T-helper 17 cell (primary cell): Measurements from ENCODE around the gene SPTB. TPM values are rescaled to one million over a fixed set of nuclear protein-coding genes. Genes with fewer than 3 reads are reported as not detected.
A peak's percentile ranks its signal among the peaks of the same experiment; 100 is the strongest.

Experiments used
- ATAC-seq: fragments of 150-1000 bp; cut with Tn5 transposase; 2 replicates; pipeline ENCODE4 v1.10.0; 2021; ENCODE audit warnings: mild to moderate bottlenecking, moderate library complexity
- DNase-seq, 3 donors: peaks; one replicate each; pipeline versions ENCODE4 v3.0.0 to v3.0.0-alpha.2; 2020 to 2021
- H3K9me3 ChIP-seq: one replicate; pipeline ENCODE4 v1.7.0; 2013; ENCODE audit warnings: low read length, mild to moderate bottlenecking; ENCODE audit not compliant: control insufficient read depth, poor library complexity, severe bottlenecking
- H3K27ac Mint-ChIP-seq: one replicate; pipeline ENCODE4 v1.8.0; 2022; ENCODE audit warnings: mild to moderate bottlenecking, moderate library complexity, mixed read lengths
- H3K27me3 Mint-ChIP-seq: one replicate; pipeline ENCODE4 v1.8.0; 2022; ENCODE audit warnings: mixed read lengths
- H3K36me3 Mint-ChIP-seq: one replicate; pipeline ENCODE4 v1.8.0; 2022; ENCODE audit warnings: low read depth, mixed read lengths
- H3K4me1 Mint-ChIP-seq: one replicate; pipeline ENCODE4 v1.8.0; 2022; ENCODE audit warnings: mild to moderate bottlenecking, mixed read lengths
- H3K4me3 Mint-ChIP-seq: one replicate; pipeline ENCODE4 v1.8.0; 2022; ENCODE audit warnings: mild to moderate bottlenecking, moderate library complexity, mixed read lengths
- total RNA-seq, 4 donors: library from RNA in 2 of 4; stranded (reverse) in 2 of 4; gene quantifications; one replicate each; pipeline ENCODE4 v1.2.3 and lab custom pipeline; 2022 to 2026

Gene SPTB
- total RNA-seq, 2 donors from 2014 or later: 0.40 to 8.4 TPM

- ATAC-seq: no peak
- Mint-ChIP-seq H3K27me3 (no peaks in the 10 kb centered on the region), H3K27ac (peak overlapping the region; percentile 96), H3K4me1 (peaks cover 57% of the 10 kb centered on the region), H3K4me3 (no peak overlapping the region), H3K36me3 (peaks cover 7% of the 10 kb centered on the region)
- DNase-seq: no peak
- H3K9me3 ChIP-seq: no peaks in the 10 kb centered on the region
Observed at GRCh38 chr14:64732066-64732465, 147.6 kb downstream of the SPTB start.

- peak overlapping the region; percentile 96 for H3K27ac Mint-ChIP-seq
Observed at GRCh38 chr14:64731141-64731581, 148.5 kb downstream of the SPTB start.

DNA sequence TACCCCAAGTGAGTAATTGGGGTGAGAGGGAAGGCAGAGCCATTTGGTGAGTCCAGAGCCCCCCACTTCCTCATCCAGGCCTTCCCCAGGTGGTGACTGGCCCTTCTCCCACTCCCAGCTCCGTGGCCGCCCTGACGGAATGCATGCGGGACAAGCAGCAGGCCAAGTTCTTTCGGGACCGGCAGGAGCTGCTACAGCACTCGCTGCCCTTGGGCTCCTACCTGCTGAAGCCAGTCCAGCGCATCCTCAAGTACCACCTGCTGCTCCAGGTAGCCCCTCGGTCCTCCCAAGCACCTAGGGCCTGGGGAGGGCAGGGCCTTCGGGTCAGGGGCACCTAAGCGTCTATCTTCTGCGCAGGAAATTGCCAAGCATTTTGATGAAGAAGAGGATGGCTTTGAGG, 149.0 kb downstream of the SPTB start:
- Mint-ChIP-seq H3K36me3 (peaks cover 7% of the 10 kb centered on the region), H3K4me3 (no peak overlapping the region)

More at GRCh38 chr14:64731141-64731581, 148.5 kb downstream of the SPTB start:
- ATAC-seq: no peak
- DNase-seq: no peak
- Mint-ChIP-seq H3K4me1 (peaks cover 63% of the 10 kb centered on the region), H3K27me3 (no peaks in the 10 kb centered on the region), H3K36me3 (peaks cover 7% of the 10 kb centered on the region), H3K4me3 (no peak overlapping the region)
- no peaks in the 10 kb centered on the region for H3K9me3 ChIP-seq

DNA sequence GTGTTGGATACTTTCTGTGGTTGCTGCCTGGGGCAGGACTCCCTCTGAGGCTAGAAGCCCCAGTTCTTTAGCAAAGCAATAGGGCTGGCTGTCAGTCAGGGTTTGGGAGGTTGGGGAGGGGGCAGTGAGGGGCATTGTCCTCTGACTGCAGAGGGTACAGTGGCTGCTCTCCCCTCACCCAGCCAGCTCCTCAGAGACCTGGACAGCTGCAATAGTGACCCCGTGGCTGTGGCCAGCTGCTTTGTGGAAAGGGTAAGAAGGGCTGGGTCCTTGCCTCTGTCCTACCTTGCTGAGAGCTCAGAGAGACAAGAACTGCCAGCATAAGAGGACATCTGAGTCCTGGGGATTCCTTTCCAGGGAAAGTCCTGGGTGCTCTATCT, 149.7 kb downstream of the SPTB start:
- H3K4me1 Mint-ChIP-seq: peaks cover 63% of the 10 kb centered on the region
- H3K27ac Mint-ChIP-seq: peak overlapping the region; percentile 96
- H3K4me3 Mint-ChIP-seq: peak overlapping the region; percentile 63
- no peaks in the 10 kb centered on the region for H3K9me3 ChIP-seq
- ATAC-seq (no peak), DNase-seq (no peak)
- peaks cover 7% of the 10 kb centered on the region for H3K36me3 Mint-ChIP-seq
- no peaks in the 10 kb centered on the region for H3K27me3 Mint-ChIP-seq

More for the DNA sequence above, 149.0 kb downstream of the SPTB start:
- H3K9me3 ChIP-seq: no peaks in the 10 kb centered on the region
- DNase-seq (no peak), ATAC-seq (no peak)
- peak overlapping the region; percentile 96 for H3K27ac Mint-ChIP-seq
- no peaks in the 10 kb centered on the region for H3K27me3 Mint-ChIP-seq
- peaks cover 65% of the 10 kb centered on the region for H3K4me1 Mint-ChIP-seq

DNA sequence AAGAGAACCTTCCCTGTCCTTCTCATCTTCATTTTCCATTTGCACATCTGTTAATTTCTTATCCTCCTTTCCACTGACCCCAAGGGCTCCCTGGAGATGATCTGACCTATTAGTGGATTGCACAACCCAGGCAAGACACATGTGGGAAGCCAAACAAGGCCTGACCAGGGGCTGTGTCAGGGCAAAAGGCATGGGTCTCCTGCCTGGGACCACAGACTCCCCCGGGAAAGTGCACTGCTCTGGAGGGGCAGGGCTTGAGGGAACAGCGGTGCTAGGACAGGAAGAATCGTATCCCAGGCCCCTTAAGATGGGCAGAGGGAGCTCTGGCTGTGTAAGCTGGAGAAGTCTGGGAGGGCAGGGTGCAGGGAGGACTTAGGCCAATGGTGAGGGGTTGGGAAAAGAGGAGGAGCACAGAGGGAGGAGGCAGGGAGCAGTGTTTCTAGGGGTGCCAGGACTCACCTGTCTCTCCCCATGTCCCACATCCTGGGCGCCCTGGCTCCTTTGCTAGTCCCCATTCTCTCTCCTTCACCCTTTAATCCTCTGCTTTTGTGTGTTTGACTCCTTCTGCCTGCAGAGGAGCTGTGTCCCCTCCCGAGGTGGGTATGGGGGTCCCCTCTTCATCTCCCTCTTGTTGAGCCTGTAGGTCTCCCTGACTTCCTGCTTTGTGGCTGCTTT, 150.2 kb downstream of the SPTB start:
- no peak for DNase-seq
- Mint-ChIP-seq H3K36me3 (peaks cover 7% of the 10 kb centered on the region), H3K27me3 (no peaks in the 10 kb centered on the region), H3K4me3 (peak overlapping the region; percentile 75), H3K4me1 (peaks cover 62% of the 10 kb centered on the region), H3K27ac (peak overlapping the region; percentile 96)
- ATAC-seq: no peak
- no peaks in the 10 kb centered on the region for H3K9me3 ChIP-seq

DNA sequence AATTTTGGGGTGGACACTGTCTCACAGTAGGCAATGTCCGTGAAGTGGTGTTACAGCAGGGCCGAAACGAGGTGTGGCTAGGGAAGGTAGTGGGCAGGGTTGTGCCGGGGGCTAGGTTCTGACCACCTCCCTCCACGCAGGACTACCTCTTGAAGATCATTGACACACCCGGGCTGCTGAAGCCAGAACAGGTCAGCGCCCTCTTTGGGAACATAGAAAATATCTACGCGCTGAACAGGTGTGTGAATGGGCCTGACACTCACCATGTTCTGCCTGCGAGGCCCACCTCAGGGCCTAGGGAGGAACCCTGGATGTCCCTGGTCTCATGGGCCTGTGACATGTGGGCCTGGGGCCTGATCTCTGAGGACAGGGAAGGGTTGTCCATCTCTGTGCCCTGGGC, 150.9 kb downstream of the SPTB start:
- Mint-ChIP-seq H3K4me1 (peaks cover 65% of the 10 kb centered on the region), H3K27ac (peak overlapping the region; percentile 96), H3K27me3 (no peaks in the 10 kb centered on the region), H3K36me3 (peaks cover 4% of the 10 kb centered on the region), H3K4me3 (peak overlapping the region; percentile 75)
- no peaks in the 10 kb centered on the region for H3K9me3 ChIP-seq
- ATAC-seq: no peak
- DNase-seq: no peak

DNA sequence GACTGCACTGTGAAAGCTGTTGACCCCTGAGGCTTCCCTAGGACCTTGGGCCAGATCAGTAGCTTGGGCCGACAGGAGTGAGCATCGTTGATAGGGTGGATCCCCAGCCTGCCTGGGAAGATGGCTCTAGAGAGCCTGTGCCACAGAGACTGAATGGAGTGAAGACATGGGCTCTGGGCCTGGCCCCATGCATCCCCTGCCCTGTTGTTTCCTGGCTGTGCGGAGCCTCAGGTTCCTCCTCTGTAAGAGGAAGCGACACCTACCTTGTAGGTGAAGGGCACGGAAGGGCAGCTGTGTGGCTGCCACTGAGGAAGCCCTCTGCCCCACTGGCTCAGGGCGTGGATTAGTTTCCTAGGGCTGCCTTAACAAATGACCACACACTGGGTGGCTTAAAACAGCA, 151.6 kb downstream of the SPTB start:
- peaks cover 4% of the 10 kb centered on the region for H3K36me3 Mint-ChIP-seq

GRCh38 chr14:64727551-64728071, 152.1 kb downstream of the SPTB start:
- Mint-ChIP-seq H3K4me3 (peak overlapping the region; percentile 55), H3K36me3 (peaks cover 3% of the 10 kb centered on the region), H3K27me3 (no peaks in the 10 kb centered on the region), H3K4me1 (peaks cover 65% of the 10 kb centered on the region), H3K27ac (peak overlapping the region; percentile 96)
- no peak for ATAC-seq
- no peaks in the 10 kb centered on the region for H3K9me3 ChIP-seq
- DNase-seq: no peak

More for the DNA sequence above, 151.6 kb downstream of the SPTB start:
- H3K4me1 Mint-ChIP-seq: peaks cover 63% of the 10 kb centered on the region
- no peaks in the 10 kb centered on the region for H3K9me3 ChIP-seq
- H3K27ac Mint-ChIP-seq: peak overlapping the region; percentile 96
- ATAC-seq (no peak), DNase-seq (no peak)
- peak overlapping the region; percentile 55 for H3K4me3 Mint-ChIP-seq
- H3K27me3 Mint-ChIP-seq: no peaks in the 10 kb centered on the region

DNA sequence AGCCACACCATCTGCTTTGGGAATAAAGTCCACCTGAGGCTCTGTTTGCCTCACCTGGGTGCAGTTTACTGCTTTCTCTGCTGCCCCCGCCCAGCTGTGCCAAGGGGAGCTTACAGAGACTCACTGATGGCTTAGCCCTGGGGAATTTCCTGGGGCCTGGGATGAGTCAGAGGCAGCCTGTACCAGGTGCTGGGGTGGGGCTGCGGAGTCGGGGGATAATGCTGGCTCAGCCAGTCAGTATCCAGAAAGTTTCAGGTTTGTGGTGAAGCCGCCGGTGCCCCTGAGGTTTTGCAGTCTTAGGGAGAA, 153.2 kb downstream of the SPTB start:
- Mint-ChIP-seq H3K27me3 (no peaks in the 10 kb centered on the region), H3K4me3 (peak overlapping the region; percentile 74), H3K36me3 (peaks cover 3% of the 10 kb centered on the region), H3K4me1 (peaks cover 71% of the 10 kb centered on the region), H3K27ac (peak overlapping the region; percentile 96)
- DNase-seq (peak in 2 of 3 donors; percentile 50 to 69), ATAC-seq (peak; percentile 75)
- H3K9me3 ChIP-seq: no peaks in the 10 kb centered on the region

DNA sequence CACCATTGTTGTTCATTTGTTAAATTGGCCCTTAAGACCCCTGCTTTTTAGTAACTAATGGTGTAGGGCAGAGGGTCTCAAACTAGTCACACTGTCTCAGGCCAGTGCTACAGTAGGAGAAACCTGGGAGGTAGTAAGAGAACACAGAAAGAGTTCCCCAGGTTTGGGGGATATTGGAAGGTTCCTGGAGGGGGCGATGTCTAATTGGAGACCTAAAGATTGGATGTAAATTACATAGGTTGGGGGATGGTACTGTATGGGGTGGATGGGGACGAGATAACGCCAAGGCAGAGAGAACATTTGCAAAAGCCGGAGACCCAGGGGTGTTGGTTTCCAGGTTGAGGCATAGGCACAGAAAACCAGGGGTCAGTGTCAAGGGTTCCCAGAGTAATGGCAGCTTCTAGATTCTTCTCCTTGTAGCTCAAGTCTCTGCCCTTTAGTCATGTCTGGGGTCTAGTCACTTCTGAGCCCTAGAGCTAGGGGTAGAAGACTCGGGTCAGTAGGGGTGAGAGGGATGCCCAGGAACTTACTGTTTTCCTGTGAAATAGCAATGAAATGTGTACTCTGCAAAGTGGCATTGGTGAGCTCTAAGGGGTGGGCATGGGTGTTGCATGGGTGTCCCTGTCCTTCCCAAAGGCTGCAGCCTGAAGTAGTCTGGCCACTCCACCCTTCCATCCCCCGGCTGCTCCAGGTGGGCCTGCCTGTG, 153.7 kb downstream of the SPTB start:
- peak overlapping the region; percentile 74 for H3K4me3 Mint-ChIP-seq
- peaks cover 3% of the 10 kb centered on the region for H3K36me3 Mint-ChIP-seq
- ATAC-seq: no peak

GRCh38 chr14:64725261-64725815, 154.4 kb downstream of the SPTB start:
- H3K9me3 ChIP-seq: no peaks in the 10 kb centered on the region
- DNase-seq (no peak), ATAC-seq (no peak)
- Mint-ChIP-seq H3K4me1 (peaks cover 76% of the 10 kb centered on the region), H3K36me3 (peaks cover 3% of the 10 kb centered on the region), H3K27me3 (no peaks in the 10 kb centered on the region), H3K4me3 (peak overlapping the region; percentile 84), H3K27ac (peak overlapping the region; percentile 96)

More for the DNA sequence above, 153.7 kb downstream of the SPTB start:
- DNase-seq: no peak
- H3K27me3 Mint-ChIP-seq: no peaks in the 10 kb centered on the region
- H3K9me3 ChIP-seq: no peaks in the 10 kb centered on the region
- H3K27ac Mint-ChIP-seq: peak overlapping the region; percentile 96
- H3K4me1 Mint-ChIP-seq: peaks cover 74% of the 10 kb centered on the region

- Mint-ChIP-seq H3K27me3 (no peaks in the 10 kb centered on the region), H3K4me3 (peak overlapping the region; percentile 84), H3K36me3 (peaks cover 3% of the 10 kb centered on the region), H3K27ac (peak overlapping the region; percentile 96), H3K4me1 (peaks cover 75% of the 10 kb centered on the region)
- DNase-seq: no peak
- no peaks in the 10 kb centered on the region for H3K9me3 ChIP-seq
- no peak for ATAC-seq
Observed at GRCh38 chr14:64724578-64724930, 155.2 kb downstream of the SPTB start.
